ENCODE measurements around the gene NUB1.

Gene NUB1

GRCh38 chr7:151390598-151391357 is 49.2 kb downstream of the NUB1 start:
- no peak for DNase-seq

GRCh38 chr7:151391358-151391730 is 49.7 kb downstream of the NUB1 start:
- no peak for DNase-seq

GRCh38 chr7:151392002-151392401 is 50.4 kb downstream of the NUB1 start:
- DNase-seq, result no peak

- DNase-seq, result no peak
Measured at GRCh38 chr7:151392426-151392825, 50.8 kb downstream of the NUB1 start.

GRCh38 chr7:151393031-151393977 is 51.7 kb downstream of the NUB1 start:
- DNase-seq, result no peak

GRCh38 chr7:151394076-151395035 is 52.7 kb downstream of the NUB1 start:
- DNase-seq, result no peak

GRCh38 chr7:151395036-151395367 is 53.4 kb downstream of the NUB1 start:
- DNase-seq, result no peak

GRCh38 chr7:151396328-151396970 is 54.8 kb downstream of the NUB1 start:
- no peak for DNase-seq

- no peak for DNase-seq
Measured at GRCh38 chr7:151397026-151397425, 55.4 kb downstream of the NUB1 start.

GRCh38 chr7:151398446-151399304 is 57.1 kb downstream of the NUB1 start:
- DNase-seq, result no peak

- DNase-seq, result no peak
Measured at GRCh38 chr7:151399305-151399601, 57.6 kb downstream of the NUB1 start.

- DNase-seq, result no peak
Measured at GRCh38 chr7:151399906-151400305, 58.3 kb downstream of the NUB1 start.

- DNase-seq, result no peak
Measured at GRCh38 chr7:151400626-151401315, 59.2 kb downstream of the NUB1 start.

- no peak for DNase-seq
Measured at GRCh38 chr7:151402029-151402835, 60.6 kb downstream of the NUB1 start.

- no peak for DNase-seq
Measured at GRCh38 chr7:151403764-151404163, 62.2 kb downstream of the NUB1 start.

GRCh38 chr7:151404216-151405011 is 62.8 kb downstream of the NUB1 start:
- no peak for DNase-seq

- no peak for DNase-seq
Measured at GRCh38 chr7:151405056-151405455, 63.4 kb downstream of the NUB1 start.

- no peak for DNase-seq
Measured at GRCh38 chr7:151405588-151405987, 64.0 kb downstream of the NUB1 start.
